GM18870 (cell line): ENCODE data around the gene GKAP1.
"Not testable (repeated sequence)": the region's sequence is repeated elsewhere in the genome, so short reads cannot be mapped to it uniquely, and the experiment has no call there.

Experiments
- ATAC-seq: cut with Tn5 transposase; IDR thresholded peaks from one replicate; pipeline ENCODE4 v1.9.1; 2021; ENCODE audit warnings: moderate library complexity; ENCODE audit not compliant: unreplicated experiment

Gene GKAP1

DNA sequence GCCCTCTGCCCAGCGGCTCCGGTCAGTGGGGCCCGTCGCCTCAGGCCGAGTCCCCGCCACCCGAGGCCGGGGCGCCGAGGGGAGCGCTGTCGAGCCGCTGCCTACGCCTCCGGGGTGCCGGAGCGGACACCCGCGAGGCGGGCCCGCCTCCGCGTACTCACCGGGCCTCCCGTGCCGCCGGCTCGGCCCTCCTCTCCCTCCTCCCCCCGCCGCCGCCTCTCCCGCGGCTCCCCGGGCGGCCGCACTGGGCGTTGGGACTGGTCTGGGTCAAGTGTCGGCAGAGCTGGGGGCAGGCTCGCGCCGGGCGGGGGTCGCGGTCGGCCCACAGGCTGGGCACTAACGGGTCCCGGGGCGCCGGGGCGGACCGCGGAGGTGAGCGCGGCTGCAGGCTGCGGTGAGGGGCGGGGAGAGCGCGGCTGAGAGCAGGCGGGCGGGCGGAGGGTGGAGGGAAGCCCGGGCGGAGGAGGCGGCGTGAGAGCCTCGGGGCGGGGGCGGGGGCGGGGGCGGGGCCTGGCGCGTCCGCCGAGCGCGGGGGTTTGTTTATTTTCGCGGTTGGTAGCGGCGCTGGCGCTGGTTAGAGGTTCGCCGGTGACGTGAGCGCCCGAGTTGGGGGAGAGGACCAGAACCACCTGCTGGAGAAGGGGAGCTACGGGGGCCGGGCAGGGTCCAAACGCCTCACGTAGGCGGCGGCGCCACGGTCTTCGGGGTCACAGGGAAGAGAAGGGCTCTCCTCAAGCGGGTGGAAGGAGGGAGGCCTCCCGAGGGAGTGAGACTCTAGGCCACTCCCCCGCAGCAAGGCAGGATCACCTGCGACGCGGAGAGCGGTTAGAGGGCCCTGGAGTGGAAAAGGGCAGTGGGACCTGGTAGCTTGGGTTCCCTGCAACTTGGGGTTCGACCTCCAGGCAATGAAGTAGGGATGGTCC lies at the start of gene GKAP1:
TSS of gene GKAP1 (minus strand) at position 414 of the 923 bp plus-strand sequence. CDS start 11,252 bp downstream, outside the sequence.
- peak; percentile 72 for ATAC-seq

DNA sequence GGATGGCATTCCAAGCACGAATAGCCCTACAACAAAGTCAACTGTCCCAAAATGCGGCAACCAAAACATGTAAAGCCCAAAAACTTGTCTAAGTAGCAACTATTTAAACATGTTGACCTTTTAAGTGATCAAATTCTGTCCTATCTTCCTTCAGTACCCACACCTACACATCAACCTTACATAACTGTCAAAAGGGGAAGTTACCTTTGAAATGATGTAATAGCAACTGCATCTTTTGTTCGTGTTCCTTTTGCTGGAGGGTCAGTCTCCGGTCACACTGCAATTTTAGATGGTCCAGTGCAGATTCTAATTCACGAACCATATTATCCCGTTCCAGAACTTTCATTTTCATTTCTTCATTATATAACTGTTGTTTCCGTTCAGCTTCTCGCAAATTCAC lies 32.3 kb upstream of the GKAP1 start:
- ATAC-seq = not testable (repeated sequence)

DNA sequence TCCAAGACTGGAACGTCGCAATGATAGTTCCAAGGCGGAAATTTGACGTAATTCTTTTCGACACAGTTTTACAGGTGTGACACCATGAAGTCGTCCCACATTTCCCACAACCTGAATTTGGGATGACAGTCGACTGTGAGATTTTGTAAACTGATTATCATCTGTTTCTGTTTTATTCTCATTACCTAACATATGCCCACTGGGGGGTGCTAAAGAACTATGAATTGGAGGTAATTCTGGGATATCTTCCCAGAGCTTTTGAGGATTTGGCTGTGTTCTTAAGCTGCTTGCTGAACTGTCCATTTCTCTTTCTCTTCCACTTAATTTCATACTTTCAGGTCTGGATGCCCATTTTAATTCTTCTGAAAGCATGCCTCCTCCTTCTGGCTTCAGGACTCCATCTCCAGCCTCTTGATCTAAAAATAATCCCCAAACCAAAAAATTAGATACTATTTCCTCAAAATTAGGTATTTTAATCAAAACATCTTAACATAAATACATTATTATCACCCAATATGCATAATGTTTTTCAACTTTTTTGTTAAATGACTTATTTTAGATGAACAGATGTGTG lies 19.6 kb upstream of the GKAP1 start:
- ATAC-seq = not testable (repeated sequence)

DNA sequence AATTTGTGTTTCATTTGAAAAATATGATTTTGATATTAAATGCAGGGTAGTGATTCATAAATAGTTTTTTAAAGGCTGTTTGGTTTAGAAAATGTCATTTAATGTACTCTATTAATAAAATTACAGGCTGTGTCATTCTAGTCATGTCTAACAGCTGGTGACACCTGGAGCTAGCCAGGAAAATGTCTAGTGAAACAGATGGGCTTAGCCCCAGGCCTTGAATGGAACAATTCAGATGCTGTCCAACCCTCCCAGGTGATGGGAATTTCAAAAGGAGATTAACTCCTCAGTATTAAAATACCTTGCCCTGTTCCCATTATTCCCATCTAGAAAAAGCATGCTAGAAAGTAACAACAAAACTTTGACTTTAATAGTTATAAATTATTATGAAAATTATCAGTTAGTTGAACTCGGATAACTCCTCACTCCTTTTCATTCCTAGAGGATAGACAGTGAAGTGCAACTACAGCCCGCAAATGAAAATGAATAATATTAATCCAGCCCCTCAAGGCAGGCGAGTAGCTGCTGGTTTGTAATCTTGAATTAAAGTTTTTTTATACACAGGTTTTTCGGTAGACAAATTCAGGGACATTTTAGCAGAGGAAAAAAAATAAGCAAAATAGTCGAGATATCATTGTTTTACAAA lies 13.0 kb upstream of the GKAP1 start:
- not testable (repeated sequence) for ATAC-seq

DNA sequence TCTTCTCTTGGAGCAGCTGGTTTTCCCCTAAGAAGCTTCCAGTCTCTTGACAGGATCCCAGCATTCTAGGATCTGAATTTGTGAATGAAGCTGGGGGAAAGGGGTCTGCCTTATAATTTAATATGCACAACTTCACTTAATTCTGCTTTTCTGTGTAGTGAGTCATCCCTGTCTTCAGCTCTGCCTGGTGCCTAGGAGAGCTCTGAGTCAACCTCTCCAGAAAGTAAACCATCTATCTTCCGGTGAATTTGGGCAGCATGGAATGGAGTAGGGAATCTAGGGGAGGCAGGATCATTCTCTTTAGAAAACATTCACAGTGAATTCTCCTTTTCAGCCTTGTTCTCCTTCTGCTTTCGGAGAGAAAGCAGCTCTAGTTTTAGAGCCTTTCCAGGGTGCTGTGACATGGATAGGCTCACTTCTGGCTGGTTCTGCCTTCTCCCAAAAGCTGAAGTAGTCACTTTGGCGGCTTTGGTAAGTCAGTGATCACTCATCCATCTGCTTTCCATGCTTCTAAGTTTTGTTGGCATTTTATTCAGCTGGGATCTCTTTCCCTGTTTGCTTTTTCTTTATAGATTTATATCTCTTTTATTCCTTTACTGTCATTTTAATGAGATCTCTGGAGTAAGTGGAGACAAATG lies 7.5 kb upstream of the GKAP1 start:
- ATAC-seq = not testable (repeated sequence)

DNA sequence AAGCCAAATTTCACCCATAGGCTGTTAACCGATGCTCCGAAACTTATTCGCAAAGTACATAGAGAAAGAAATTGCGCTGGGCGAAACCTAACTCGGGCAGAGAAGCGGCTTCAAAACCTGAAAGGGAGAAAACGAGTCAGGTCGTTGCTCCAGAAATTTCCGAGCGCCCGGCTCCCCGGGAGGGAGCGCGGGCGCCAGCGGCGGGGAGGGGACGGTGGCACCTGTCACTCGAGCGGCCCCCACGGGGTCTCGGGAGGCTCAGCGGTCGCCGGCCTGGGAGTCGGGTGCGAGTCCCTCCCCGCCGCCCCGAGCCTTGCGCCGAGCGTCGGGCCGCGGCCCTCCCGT lies 586 bp downstream of the GKAP1 start:
- not testable (repeated sequence) for ATAC-seq

DNA sequence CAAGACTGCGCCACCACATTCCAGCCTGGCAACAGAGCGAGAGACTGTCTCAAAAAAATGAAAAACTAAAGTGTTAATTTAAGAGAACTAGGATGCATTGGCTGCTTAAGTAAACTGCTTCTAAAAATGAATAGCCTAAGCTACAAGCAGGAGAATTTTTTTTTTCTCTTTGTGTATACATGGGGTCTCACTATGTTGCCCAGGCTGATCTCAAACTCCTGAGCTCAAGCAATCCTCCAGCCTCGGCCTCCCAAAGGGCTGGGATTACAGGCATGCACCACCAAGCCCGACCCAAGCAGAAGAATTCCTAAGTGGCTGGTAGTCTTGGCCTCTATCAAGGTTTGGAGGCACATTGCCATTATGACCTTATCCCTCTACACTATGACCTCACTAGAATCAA lies 2.4 kb downstream of the GKAP1 start:
- not testable (repeated sequence) for ATAC-seq

DNA sequence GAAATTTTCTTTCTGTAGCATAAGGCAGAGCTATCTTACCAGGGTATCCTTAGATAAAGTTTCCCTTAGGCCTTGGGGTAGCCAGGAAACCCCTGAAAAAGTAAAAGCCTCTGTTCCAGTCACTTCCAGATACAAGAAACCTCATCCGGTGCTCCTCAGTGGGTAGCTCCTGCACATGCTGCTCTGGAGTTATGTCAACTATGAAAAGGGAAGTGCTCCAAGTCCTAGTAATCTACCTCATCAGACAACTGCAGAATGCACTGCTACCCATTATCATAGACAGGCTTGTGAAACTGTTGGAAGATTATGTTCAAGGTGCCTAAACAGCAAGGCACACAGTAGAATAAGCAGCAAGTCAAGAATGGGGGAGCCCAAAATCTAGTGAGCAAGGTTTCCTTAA lies 8.4 kb downstream of the GKAP1 start:
- not testable (repeated sequence) for ATAC-seq

DNA sequence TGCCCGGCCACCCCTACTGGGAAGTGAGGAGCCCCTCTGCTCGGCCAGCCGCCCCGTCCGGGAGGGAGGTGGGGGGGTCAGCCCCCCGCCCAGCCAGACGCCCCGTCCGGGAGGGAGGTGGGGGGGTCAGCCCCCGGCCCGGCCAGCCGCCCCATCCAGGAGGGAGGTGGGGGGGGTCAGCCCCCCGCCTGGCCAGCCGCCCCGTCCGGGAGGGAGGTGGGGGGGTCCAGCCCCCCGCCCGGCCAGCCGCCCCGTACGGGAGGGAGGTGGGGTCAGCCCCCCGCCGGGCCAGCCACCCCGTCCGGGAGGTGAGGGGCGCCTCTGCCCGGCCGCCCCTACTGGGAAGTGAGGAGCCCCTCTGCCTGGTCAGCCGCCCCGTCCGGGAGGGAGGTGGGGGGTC lies 13.1 kb downstream of the GKAP1 start:
- ATAC-seq = not testable (repeated sequence)

DNA sequence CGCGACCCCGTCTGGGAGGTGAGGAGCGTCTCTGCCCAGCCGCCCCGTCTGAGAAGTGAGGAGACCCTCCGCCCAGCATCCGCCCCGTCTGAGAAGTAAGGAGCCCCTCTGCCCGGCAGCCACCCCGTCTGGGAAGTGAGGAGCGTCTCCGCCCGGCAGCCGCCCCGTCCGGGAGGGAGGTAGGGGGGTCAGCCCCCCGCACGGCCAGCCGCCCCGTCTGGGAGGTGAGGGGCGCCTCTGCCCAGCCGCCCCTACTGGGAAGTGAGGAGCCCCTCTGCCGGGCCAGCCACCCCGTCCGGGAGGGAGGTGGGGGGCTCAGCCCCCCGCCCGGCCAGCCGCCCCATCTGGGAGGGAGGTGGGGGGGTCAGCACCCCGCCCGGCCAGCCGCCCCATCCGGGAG lies 13.6 kb downstream of the GKAP1 start:
- not testable (repeated sequence) for ATAC-seq

DNA sequence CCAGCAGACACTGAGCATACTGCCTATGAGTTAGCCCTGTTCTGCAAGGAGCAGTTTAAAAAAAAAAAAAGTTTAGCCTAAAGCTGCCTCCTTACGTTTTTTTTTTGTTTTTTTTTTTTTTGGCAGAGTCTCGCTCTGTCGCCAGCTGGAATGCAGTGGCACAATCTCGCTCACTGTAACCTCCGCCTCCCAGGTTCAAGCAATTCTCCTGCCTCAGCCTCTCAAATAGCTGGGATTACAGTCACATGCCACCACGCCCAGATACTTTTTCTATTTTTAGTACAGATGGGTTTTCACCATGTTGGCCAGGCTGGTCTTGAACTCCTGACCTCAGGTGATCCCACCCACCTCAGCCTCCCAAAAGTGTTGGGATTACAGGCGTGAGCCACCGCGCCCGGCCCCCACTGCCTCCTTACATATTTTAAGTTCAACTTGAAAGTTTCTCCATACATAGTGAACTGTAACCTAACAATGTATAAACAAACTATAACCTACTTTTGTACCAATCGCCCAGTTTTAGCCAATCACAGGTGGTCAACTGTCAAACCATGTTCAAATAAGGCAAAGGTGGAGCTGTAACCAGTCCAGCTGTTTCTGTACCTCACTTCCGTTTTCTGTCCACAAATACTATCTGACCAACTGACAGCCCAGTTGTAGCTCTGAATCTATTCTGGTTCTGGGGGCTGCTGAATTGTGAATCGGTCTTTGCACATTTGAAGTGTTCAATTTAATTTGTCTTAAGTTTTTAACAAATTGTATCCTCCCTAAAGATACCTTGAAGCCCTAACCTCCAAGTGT lies 17.1 kb downstream of the GKAP1 start:
- no peak for ATAC-seq

DNA sequence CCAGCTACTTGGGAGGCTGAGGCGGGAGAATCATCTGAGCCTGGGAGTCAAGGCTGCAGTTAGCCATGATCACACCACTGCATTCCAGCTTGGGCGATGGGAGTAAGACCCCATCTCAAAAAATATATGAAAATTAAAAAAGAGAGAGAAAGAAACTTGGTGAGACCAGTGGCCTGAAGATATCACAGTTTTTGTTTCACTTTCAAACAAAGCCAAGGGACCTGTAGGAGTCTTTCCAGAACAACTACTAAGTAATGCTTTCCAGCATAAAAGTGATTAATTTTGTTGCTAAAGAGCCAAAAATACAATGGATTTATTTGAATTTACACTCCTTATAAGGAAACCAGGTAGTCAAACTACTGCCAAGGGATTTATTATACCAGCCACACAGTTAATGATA lies 23.5 kb downstream of the GKAP1 start:
- ATAC-seq = no peak

DNA sequence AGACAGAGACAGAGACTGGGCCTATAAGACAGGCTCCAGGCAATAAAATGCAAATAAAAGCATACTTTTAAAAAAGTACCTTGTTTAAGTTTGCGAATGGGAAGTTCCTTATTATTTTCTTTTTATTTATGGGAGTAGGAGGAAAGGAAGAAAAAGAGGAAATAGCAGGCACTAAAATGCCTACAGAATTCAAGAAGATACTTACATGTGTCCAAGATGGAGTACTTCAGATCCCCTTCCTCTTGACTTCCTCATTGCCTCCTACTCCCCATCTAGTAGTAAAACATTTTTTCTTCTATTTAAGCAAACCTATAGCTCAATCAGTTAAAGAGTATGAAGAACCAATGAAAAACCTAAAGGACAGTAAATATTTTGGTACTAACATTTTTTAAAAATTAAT lies 24.8 kb downstream of the GKAP1 start:
- ATAC-seq = no peak

DNA sequence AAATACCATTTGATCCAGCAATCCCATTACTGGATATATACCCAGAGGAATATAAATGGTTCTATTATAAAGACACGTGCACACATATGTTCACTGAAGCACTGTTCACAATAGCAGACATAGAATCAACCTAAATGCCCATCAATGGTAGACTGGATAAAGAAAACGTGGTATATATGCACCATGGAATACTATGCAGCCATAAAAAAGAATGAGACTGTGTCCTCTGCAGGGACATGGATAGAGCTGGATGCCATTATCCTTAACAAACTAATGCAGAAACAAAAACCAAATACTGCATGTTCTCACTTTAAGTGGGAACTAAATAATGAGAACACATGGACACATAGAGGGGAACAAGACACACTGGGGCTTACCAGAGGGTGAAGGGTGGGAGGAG lies 39.4 kb downstream of the GKAP1 start:
- no peak for ATAC-seq

DNA sequence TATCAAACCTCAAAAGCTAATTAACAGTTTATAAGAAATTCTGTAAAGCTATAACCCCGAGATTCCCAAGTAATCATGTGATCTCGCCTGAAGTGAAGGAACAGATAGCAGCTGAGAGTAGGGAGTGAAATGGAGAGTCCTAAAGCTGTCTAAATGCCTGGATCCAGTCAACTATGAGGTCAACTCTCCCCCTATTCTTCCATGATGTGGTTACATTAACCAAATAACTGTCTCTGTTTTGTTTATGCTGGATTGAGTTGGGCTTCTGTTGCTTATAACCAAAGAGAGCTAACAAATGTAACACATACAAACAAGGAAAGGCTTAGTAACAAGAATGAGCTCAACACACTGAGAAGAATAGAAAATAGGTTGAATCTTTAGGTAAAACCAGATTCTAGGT lies 41.6 kb downstream of the GKAP1 start:
- no peak for ATAC-seq

DNA sequence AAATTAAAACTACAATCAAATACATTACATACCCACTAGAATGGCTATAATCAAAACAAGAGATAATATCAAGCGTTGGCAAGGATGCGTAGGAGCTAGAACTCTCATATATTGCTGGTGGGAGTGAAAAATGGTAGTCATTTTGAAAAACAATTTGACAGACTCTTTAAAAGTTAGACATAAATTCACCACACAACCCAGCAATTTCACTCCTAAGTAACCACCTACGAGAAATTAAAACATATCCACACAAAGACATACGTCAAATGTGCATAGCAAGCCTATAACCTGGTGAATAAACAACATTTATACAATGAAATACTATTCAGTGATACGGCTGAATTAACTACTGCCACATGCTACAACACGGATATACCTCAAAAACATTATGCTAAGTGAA lies 44.7 kb downstream of the GKAP1 start:
- ATAC-seq = no peak

DNA sequence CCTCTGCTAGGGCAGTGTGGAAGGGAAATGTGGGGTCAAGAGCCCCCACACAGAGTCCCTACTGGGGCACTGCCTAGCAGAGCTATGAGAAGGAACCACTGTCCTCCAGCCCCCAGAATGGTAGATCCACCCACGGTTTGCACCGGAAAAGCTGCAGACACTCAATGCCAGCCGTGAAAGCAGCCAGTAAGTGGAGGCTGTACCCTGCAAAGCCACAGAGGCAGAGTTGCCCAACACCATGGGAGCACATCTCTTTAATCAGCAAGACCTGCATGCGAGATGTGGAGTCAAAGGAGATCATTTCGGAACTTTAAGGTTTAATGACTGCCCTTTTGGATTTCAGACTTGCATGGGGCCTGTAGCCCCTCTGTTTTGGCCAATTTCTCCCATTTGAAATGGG lies 52.2 kb downstream of the GKAP1 start:
- ATAC-seq = no peak

DNA sequence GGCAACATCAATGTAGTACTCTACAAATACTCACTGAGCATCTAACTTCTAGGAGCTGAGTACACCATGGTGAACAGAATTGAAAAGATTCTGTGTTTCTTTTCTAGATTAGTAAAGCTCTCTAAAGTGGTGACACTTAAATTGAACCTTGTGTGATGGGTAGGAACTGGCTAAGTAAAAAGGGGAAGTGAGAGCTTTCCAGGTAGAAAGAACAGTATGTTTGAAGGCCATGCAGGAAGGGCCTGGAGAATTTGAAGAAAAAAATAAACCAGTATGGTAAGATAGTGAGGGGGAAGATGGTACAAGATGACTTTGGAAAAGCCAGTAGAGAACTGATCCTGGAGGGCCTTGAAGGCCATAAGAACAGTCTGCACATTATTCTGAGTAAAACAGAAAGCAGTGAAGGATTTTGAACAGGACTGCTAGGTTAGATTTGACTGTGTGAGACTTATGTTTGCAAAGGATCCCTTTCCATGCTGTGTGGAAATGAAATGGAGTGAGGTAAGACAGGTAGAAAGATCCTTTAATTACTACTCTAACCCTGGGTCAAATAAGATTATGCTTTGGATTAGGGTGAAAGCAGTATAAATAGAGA lies 63.1 kb downstream of the GKAP1 start:
- ATAC-seq = peak; percentile 82

DNA sequence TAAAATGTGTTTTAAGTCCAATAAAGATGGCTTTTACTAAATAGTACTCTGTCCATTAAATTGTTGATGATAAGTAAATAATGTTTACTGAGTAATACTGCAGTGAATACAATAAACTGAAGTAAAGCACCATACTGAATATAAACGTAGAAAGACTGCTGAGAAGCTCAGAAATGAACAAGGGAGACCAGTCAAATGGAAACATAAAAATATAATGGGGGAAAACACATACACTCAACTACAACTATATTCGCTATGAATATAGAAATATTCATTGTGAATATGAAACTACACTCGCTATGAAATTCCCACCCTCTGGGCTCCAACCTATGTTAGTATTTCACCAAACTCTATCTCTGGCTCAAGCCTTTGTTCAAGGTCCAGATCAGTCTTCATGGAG lies 67.9 kb downstream of the GKAP1 start:
- ATAC-seq = no peak

DNA sequence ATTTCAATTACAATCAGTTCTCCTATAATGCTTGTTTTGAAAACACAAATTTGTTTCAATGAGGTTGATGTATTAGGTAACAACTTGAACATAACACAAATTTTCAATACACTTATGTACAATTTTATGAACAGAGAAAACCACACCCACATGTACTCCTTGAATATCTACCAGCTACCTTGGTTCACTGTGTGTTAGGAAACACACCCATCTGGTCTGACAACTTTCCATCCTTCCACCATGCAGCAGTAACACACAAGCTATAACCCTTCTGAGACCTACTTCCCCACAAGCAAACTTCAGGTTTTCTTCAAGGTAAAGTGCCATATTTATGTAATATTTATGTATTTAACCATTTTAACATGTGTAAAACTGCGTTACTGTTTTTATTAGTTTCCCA lies 73.4 kb downstream of the GKAP1 start:
- ATAC-seq = no peak
